Measurements from ENCODE around the gene CCDC187. TPM values are rescaled to one million over a fixed set of nuclear protein-coding genes. Genes with fewer than 3 reads are reported as not detected.

CCDC187 gene
- total and polyA plus RNA-seq, 5 donors, result not detected

- DNase-seq (no peak), ATAC-seq (no peak)
- H3K27ac ChIP-seq (ENCODE audit: low read length), result no peak overlapping the region
- no peaks in the 10 kb centered on the region for H3K9me3 ChIP-seq (ENCODE audit: control insufficient read depth, low read length)
- WGBS, result 91% methylated on average over 9 of the region's 9 CpGs
- intact Hi-C loops (cut with DNase I), result no loop called here
- no peaks in the 10 kb centered on the region for H3K27me3 ChIP-seq (ENCODE audit: control insufficient read depth, insufficient read depth)
- H3K4me3 ChIP-seq (ENCODE audit: low read length), result no peak overlapping the region
- H3K4me1 ChIP-seq (ENCODE audit: control insufficient read depth, insufficient read depth, low read length), result no peaks in the 10 kb centered on the region
These were observed 90.2 kb downstream of the CCDC187 start for GRCh38 chr9:136213733-136214132.

GRCh38 chr9:136212345-136212950 is 91.4 kb downstream of the CCDC187 start:
- intact Hi-C loops (cut with DNase I), result no loop called here
- H3K4me3 ChIP-seq (ENCODE audit: low read length), result no peak overlapping the region
- ATAC-seq (no peak), DNase-seq (no peak)
- H3K9me3 ChIP-seq (ENCODE audit: control insufficient read depth, low read length), result no peaks in the 10 kb centered on the region
- WGBS, result 89% methylated on average over 28 of the region's 28 CpGs
- no peaks in the 10 kb centered on the region for H3K4me1 ChIP-seq (ENCODE audit: control insufficient read depth, insufficient read depth, low read length)
- no peak overlapping the region for H3K27ac ChIP-seq (ENCODE audit: low read length)
- H3K27me3 ChIP-seq (ENCODE audit: control insufficient read depth, insufficient read depth), result no peaks in the 10 kb centered on the region

- no peak overlapping the region for H3K27ac ChIP-seq (ENCODE audit: low read length)
- ATAC-seq, result no peak
- H3K9me3 ChIP-seq (ENCODE audit: control insufficient read depth, low read length), result no peaks in the 10 kb centered on the region
- no peaks in the 10 kb centered on the region for H3K27me3 ChIP-seq (ENCODE audit: control insufficient read depth, insufficient read depth)
- H3K4me1 ChIP-seq (ENCODE audit: control insufficient read depth, insufficient read depth, low read length), result no peaks in the 10 kb centered on the region
- no peak for DNase-seq
- no peak overlapping the region for H3K4me3 ChIP-seq (ENCODE audit: low read length)
- 93% methylated on average over 35 of the region's 35 CpGs for WGBS
- intact Hi-C loops (cut with DNase I), result no loop called here
These were observed 92.2 kb downstream of the CCDC187 start for GRCh38 chr9:136211441-136212344.

GRCh38 chr9:136211006-136211405 is 92.9 kb downstream of the CCDC187 start:
- no peak for ATAC-seq
- Histone ChIP-seq H3K27ac (ENCODE audit: low read length) (no peak overlapping the region), H3K27me3 (ENCODE audit: control insufficient read depth, insufficient read depth) (no peaks in the 10 kb centered on the region), H3K4me3 (ENCODE audit: low read length) (no peak overlapping the region), H3K9me3 (ENCODE audit: control insufficient read depth, low read length) (no peaks in the 10 kb centered on the region), H3K4me1 (ENCODE audit: control insufficient read depth, insufficient read depth, low read length) (no peaks in the 10 kb centered on the region)
- intact Hi-C loops (cut with DNase I), result no loop called here
- no peak for DNase-seq
- 93% methylated on average over 15 of the region's 15 CpGs for WGBS

- H3K27ac ChIP-seq (ENCODE audit: low read length), result no peak overlapping the region
- WGBS, result 95% methylated on average over 16 of the region's 16 CpGs
These were observed 93.6 kb downstream of the CCDC187 start for GRCh38 chr9:136210276-136210675.

GRCh38 chr9:136209786-136210185 is 94.1 kb downstream of the CCDC187 start:
- whole genome bisulfite sequencing, result 84% methylated on average over 17 of the region's 17 CpGs
- H3K4me1 ChIP-seq (ENCODE audit: control insufficient read depth, insufficient read depth, low read length), result no peaks in the 10 kb centered on the region
- intact Hi-C loops (cut with DNase I), result no loop called here
- H3K27me3 ChIP-seq (ENCODE audit: control insufficient read depth, insufficient read depth), result no peaks in the 10 kb centered on the region
- ATAC-seq (no peak), DNase-seq (no peak)
- no peak overlapping the region for H3K4me3 ChIP-seq (ENCODE audit: low read length)
- no peaks in the 10 kb centered on the region for H3K9me3 ChIP-seq (ENCODE audit: control insufficient read depth, low read length)
- no peak overlapping the region for H3K27ac ChIP-seq (ENCODE audit: low read length)

More at GRCh38 chr9:136210276-136210675, 93.6 kb downstream of the CCDC187 start:
- ATAC-seq (no peak), DNase-seq (no peak)
- Histone ChIP-seq H3K4me3 (ENCODE audit: low read length) (no peak overlapping the region), H3K27me3 (ENCODE audit: control insufficient read depth, insufficient read depth) (no peaks in the 10 kb centered on the region), H3K4me1 (ENCODE audit: control insufficient read depth, insufficient read depth, low read length) (no peaks in the 10 kb centered on the region), H3K9me3 (ENCODE audit: control insufficient read depth, low read length) (no peaks in the 10 kb centered on the region)
- intact Hi-C loops (cut with DNase I), result no loop called here

- no peak overlapping the region for H3K4me3 ChIP-seq (ENCODE audit: low read length)
- no peak for DNase-seq
- no peaks in the 10 kb centered on the region for H3K4me1 ChIP-seq (ENCODE audit: control insufficient read depth, insufficient read depth, low read length)
- intact Hi-C loops (cut with DNase I), result no loop called here
- no peaks in the 10 kb centered on the region for H3K9me3 ChIP-seq (ENCODE audit: control insufficient read depth, low read length)
- H3K27me3 ChIP-seq (ENCODE audit: control insufficient read depth, insufficient read depth), result no peaks in the 10 kb centered on the region
- WGBS, result 93% methylated on average over 17 of the region's 17 CpGs
- no peak overlapping the region for H3K27ac ChIP-seq (ENCODE audit: low read length)
- no peak for ATAC-seq
These were observed 94.7 kb downstream of the CCDC187 start for GRCh38 chr9:136209232-136209631.

GRCh38 chr9:136208675-136209074 is 95.2 kb downstream of the CCDC187 start:
- 80% methylated on average over 17 of the region's 17 CpGs for WGBS
- intact Hi-C loops (cut with DNase I), result no loop called here

GRCh38 chr9:136207616-136208015 is 96.3 kb downstream of the CCDC187 start:
- H3K9me3 ChIP-seq (ENCODE audit: control insufficient read depth, low read length), result no peaks in the 10 kb centered on the region
- 81% methylated on average over 9 of the region's 9 CpGs for WGBS
- intact Hi-C loops (cut with DNase I), result no loop called here
- H3K27me3 ChIP-seq (ENCODE audit: control insufficient read depth, insufficient read depth), result no peaks in the 10 kb centered on the region
- no peaks in the 10 kb centered on the region for H3K4me1 ChIP-seq (ENCODE audit: control insufficient read depth, insufficient read depth, low read length)
- DNase-seq (no peak), ATAC-seq (no peak)
- H3K4me3 ChIP-seq (ENCODE audit: low read length), result no peak overlapping the region
- H3K27ac ChIP-seq (ENCODE audit: low read length), result no peak overlapping the region

More at GRCh38 chr9:136208675-136209074, 95.2 kb downstream of the CCDC187 start:
- Histone ChIP-seq H3K27ac (ENCODE audit: low read length) (no peak overlapping the region), H3K27me3 (ENCODE audit: control insufficient read depth, insufficient read depth) (no peaks in the 10 kb centered on the region), H3K4me3 (ENCODE audit: low read length) (no peak overlapping the region), H3K9me3 (ENCODE audit: control insufficient read depth, low read length) (no peaks in the 10 kb centered on the region), H3K4me1 (ENCODE audit: control insufficient read depth, insufficient read depth, low read length) (no peaks in the 10 kb centered on the region)
- DNase-seq (no peak), ATAC-seq (no peak)

GRCh38 chr9:136206602-136207275 is 97.2 kb downstream of the CCDC187 start:
- WGBS, result 80% methylated on average over 16 of the region's 16 CpGs
- intact Hi-C loops (cut with DNase I), result no loop called here
- ATAC-seq, result no peak
- Histone ChIP-seq H3K9me3 (ENCODE audit: control insufficient read depth, low read length) (no peaks in the 10 kb centered on the region), H3K4me1 (ENCODE audit: control insufficient read depth, insufficient read depth, low read length) (no peaks in the 10 kb centered on the region), H3K27me3 (ENCODE audit: control insufficient read depth, insufficient read depth) (no peaks in the 10 kb centered on the region), H3K27ac (ENCODE audit: low read length) (no peak overlapping the region), H3K4me3 (ENCODE audit: low read length) (no peak overlapping the region)
- DNase-seq, result no peak

- Histone ChIP-seq H3K27me3 (ENCODE audit: control insufficient read depth, insufficient read depth) (no peaks in the 10 kb centered on the region), H3K27ac (ENCODE audit: low read length) (no peak overlapping the region), H3K4me1 (ENCODE audit: control insufficient read depth, insufficient read depth, low read length) (no peaks in the 10 kb centered on the region), H3K4me3 (ENCODE audit: low read length) (no peak overlapping the region), H3K9me3 (ENCODE audit: control insufficient read depth, low read length) (no peaks in the 10 kb centered on the region)
- ATAC-seq, result no peak
- intact Hi-C loops (cut with DNase I), result no loop called here
- no peak for DNase-seq
- 85% methylated on average over 5 of the region's 5 CpGs for WGBS
These were observed 98.2 kb downstream of the CCDC187 start for GRCh38 chr9:136205707-136205992.
